T47D (cell line): ENCODE data around the gene MYOM1.

Source experiments
- DNase-seq, 2 experiments: peaks; one replicate each; pipeline versions ENCODE4 v3.0.0 to v3.0.0-alpha.2; 2011 to 2012; ENCODE audit warnings: low read depth in 1 of 2, low spot score in 1 of 2
- JUND ChIP-seq: IDR thresholded peaks from 2 replicates; pipeline ENCODE4 v1.6.1; 2012; ENCODE audit warnings: low read depth
- in situ Hi-C: cut with HindIII; loops from 2 replicates; pipeline ENCODE4 v1.10.0; 2016; ENCODE audit warnings: low sequenced_read_pairs, low pct_unique_long_range_greater_than_20kb

MYOM1 gene

GRCh38 chr18:3119401-3120341 is 100.1 kb downstream of the MYOM1 start:
- in situ Hi-C loops = no loop called here
- DNase-seq = no peak
- no peak for TF ChIP-seq JUND

- in situ Hi-C loops = no loop called here
- TF ChIP-seq JUND = no peak
- no peak for DNase-seq
Observed at GRCh38 chr18:3118195-3119010, 101.4 kb downstream of the MYOM1 start.

GRCh38 chr18:3117493-3118192 is 102.1 kb downstream of the MYOM1 start:
- in situ Hi-C loops = no loop called here
- TF ChIP-seq JUND = no peak
- peak in 1 of 2 experiments; percentile 48 for DNase-seq

GRCh38 chr18:3115447-3116030 is 104.2 kb downstream of the MYOM1 start:
- in situ Hi-C loops = no loop called here
- TF ChIP-seq JUND = no peak
- DNase-seq = peak in 1 of 2 experiments; percentile 5

DNA sequence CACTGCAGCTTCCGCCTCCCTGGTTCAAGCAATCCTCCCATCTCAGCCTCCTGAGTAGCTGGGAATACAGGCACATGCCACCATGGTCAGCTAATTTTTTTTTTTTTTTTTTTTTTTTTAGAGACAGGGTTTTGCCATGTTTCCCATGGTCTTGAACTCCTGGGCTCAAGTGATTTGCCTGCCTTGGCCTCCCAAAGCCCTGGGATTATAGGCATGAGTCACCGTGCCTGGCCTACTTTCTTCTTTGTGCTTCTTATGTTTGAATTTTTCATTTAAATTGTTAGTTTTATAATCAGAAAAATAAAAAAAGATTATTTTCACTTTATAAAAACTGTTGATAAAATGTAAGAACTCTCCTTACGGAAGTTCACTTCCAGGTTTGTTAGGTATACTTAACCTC is 105.3 kb downstream of the MYOM1 start:
- in situ Hi-C loops = no loop called here
- DNase-seq = no peak
- no peak for TF ChIP-seq JUND

GRCh38 chr18:3114026-3114425 is 105.7 kb downstream of the MYOM1 start:
- in situ Hi-C loops = no loop called here
- TF ChIP-seq JUND = no peak
- DNase-seq = no peak

DNA sequence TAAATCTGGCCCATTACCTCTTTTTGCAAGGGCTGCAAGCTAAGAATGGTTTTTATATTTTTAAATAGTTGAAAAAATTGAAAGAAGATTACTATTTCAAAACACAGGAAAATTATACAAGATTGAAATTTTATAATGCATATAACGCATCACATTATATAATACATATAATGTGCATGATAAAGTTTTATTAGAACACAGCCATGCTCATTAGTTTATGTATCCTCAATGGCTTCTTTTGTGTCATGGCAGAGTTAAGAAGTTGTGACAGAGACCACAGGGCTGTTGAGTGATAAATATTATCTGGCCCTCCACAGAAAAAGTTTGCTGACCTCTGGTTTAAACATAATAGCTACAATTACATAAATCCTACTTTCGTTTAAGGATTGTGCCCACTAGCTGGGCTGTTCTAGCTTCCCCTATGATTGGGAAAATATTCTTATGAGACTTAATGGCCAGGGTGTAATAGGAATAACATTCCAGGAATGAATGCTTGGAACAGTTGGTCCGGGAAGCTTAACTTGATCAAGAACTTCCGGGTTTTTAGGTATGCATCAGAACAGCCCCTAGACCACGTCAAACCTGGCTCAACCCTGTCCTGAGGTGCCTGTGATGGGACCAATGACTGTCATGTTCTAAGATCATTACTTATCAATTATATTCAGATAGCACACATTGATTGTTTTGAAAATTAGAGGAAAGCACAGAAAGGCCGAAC is 108.1 kb downstream of the MYOM1 start:
- TF ChIP-seq JUND = no peak
- no peak for DNase-seq
- in situ Hi-C loops = no loop called here

GRCh38 chr18:3110034-3110752 is 109.6 kb downstream of the MYOM1 start:
- TF ChIP-seq JUND = no peak
- in situ Hi-C loops = no loop called here
- DNase-seq = no peak

- in situ Hi-C loops = no loop called here
- no peak for TF ChIP-seq JUND
- no peak for DNase-seq
Observed at GRCh38 chr18:3107740-3108151, 112.0 kb downstream of the MYOM1 start.

- in situ Hi-C loops = no loop called here
- no peak for TF ChIP-seq JUND
- DNase-seq = no peak
Observed at GRCh38 chr18:3104190-3105054, 115.3 kb downstream of the MYOM1 start.
